ENCODE measurements around the gene NAALADL2. TPM values are rescaled to one million over a fixed set of nuclear protein-coding genes. Genes with fewer than 3 reads are reported as not detected.

The NAALADL2 gene
- total and polyA plus RNA-seq, 9 of the 15 experiments (the other 6 are each of a cell fraction or from before 2014, with no cell fraction given) = 0.29 to 1.1 (median 0.79) TPM; not detected in 1

DNA sequence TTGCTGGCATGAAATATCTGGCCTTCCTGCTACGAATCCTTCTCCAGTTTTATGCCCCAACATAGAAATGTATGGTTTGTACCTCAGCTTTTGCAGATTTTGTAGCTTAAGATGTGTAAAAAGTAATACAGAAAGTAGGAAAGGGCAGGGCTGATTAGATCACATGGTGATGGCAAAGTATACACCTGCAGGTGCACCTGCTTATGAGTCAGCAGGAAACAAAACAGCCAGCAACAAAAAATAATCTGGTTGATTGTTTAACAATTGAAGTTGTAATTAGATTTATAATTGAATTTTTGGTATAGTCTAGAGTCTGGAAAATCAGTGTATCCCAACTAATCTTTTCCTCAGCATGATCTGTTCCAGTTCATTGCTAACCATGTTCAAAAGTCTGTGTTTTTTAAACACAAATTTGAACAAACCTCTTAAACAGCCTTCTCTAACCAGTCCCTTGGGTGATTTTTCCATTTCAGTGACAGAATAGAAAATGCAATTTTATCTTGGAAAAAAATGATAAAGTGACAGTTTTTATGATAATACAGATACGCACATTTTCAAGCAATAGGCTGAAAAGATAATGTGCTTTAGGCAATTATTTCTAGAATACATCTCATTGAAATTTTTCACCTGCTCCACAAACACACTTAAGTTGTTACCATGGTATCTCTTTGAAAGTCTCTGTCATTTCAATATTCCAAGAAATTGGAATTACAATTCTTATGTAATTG, 477.4 kb downstream of the NAALADL2 start:
- Histone ChIP-seq H3K27me3 (ENCODE audit: control insufficient read depth in 2 of 2, insufficient read depth in 2 of 2, low read length in 2 of 2) (no peaks in the 10 kb centered on the region), H3K9ac (ENCODE audit: insufficient read depth in 1 of 2, low read depth in 2 of 2, low read length in 2 of 2) (no peak overlapping the region), H3K9me3 (replicated peaks; ENCODE audit: control insufficient read depth, insufficient read depth, low read depth, low read length) (no peaks in the 10 kb centered on the region), H3K4me2 (ENCODE audit: insufficient read depth, low read length) (no peak overlapping the region), H4K20me1 (replicated peaks; ENCODE audit: control insufficient read depth, insufficient read depth, low read length) (no peaks in the 10 kb centered on the region), H3K79me2 (ENCODE audit: control insufficient read depth, insufficient read depth, low read length) (no peaks in the 10 kb centered on the region), H3K36me3 (ENCODE audit: control insufficient read depth, insufficient read depth, low read length) (no peaks in the 10 kb centered on the region), H3K9me1 (ENCODE audit: control insufficient read depth, insufficient read depth, low read length) (no peaks in the 10 kb centered on the region), H3K4me1 (replicated peaks in 1 of 2; ENCODE audit: control insufficient read depth in 2 of 2, insufficient read depth in 2 of 2, low read length in 2 of 2) (no peaks in the 10 kb centered on the region), H3K4me3 (no peak overlapping the region), H2AFZ (ENCODE audit: low read depth, low read length) (no peak overlapping the region), H3K27ac (ENCODE audit: extremely low read depth, low read depth, low read length) (no peak overlapping the region)
- ChIA-PET POLR2A (no interaction called here), CTCF (ENCODE audit: low intra/inter-chr PET ratio) (no interaction called here)
- DNase-seq (ENCODE audit: extremely low read depth in 1 of 4, low spot score in 3 of 4) = no peak
- WGBS (ENCODE audit: insufficient coverage, low coverage, missing lambda C conversion rate) = 0% methylated on average over 2 of the region's 2 CpGs
- intact Hi-C loops (cut with micrococcal nuclease) = no loop called here
- no TSS peak for BruUV-seq (replicated peaks)
- in situ Hi-C loops (cut with MboI) = no loop called here
- no peak for FAIRE-seq
- no peak for TF ChIP-seq NFE2L1 (tag; IDR thresholded peaks at IDR 0.05; ENCODE audit: borderline replicate concordance, low read depth)
- no peak for ATAC-seq

- ATAC-seq = no peak
- no peak overlapping the region for H2AFZ ChIP-seq (ENCODE audit: low read depth, low read length)
- H3K36me3 ChIP-seq (ENCODE audit: control insufficient read depth, insufficient read depth, low read length) = no peaks in the 10 kb centered on the region
- H3K9me3 ChIP-seq (replicated peaks; ENCODE audit: control insufficient read depth, insufficient read depth, low read depth, low read length) = no peaks in the 10 kb centered on the region
- intact Hi-C loops (cut with micrococcal nuclease) = no loop called here
- in situ Hi-C loops (cut with MboI) = no loop called here
- no peaks in the 10 kb centered on the region for H4K20me1 ChIP-seq (replicated peaks; ENCODE audit: control insufficient read depth, insufficient read depth, low read length)
- ChIA-PET POLR2A (no interaction called here), CTCF (ENCODE audit: low intra/inter-chr PET ratio) (no interaction called here)
- no peak for DNase-seq (ENCODE audit: extremely low read depth in 1 of 4, low spot score in 3 of 4)
- TF ChIP-seq PHF21A (IDR thresholded peaks at IDR 0.05; ENCODE audit: borderline replicate concordance, low read depth) = no peak
- no peak for TF ChIP-seq SREBF2 (CRISPR knock-in tag; IDR thresholded peaks at IDR 0.05)
- no peak overlapping the region for H3K27ac ChIP-seq (ENCODE audit: extremely low read depth, low read depth, low read length)
- H3K79me2 ChIP-seq (ENCODE audit: control insufficient read depth, insufficient read depth, low read length) = no peaks in the 10 kb centered on the region
- 3% methylated on average over 2 of the region's 2 CpGs for WGBS (ENCODE audit: insufficient coverage, low coverage, missing lambda C conversion rate)
- H3K4me3 ChIP-seq = no peak overlapping the region
- no peaks in the 10 kb centered on the region for H3K9me1 ChIP-seq (ENCODE audit: control insufficient read depth, insufficient read depth, low read length)
- H3K27me3 ChIP-seq (ENCODE audit: control insufficient read depth in 2 of 2, insufficient read depth in 2 of 2, low read length in 2 of 2) = no peaks in the 10 kb centered on the region
- no peak overlapping the region for H3K9ac ChIP-seq (ENCODE audit: insufficient read depth in 1 of 2, low read depth in 2 of 2, low read length in 2 of 2)
- no TSS peak for BruUV-seq (replicated peaks)
- no peaks in the 10 kb centered on the region for H3K4me1 ChIP-seq (replicated peaks in 1 of 2; ENCODE audit: control insufficient read depth in 2 of 2, insufficient read depth in 2 of 2, low read length in 2 of 2)
- no peak for FAIRE-seq
- no peak overlapping the region for H3K4me2 ChIP-seq (ENCODE audit: insufficient read depth, low read length)
Measured at GRCh38 chr3:175337631-175338030, 478.5 kb downstream of the NAALADL2 start.
